Astrocyte of the hippocampus (primary cell): ENCODE measurements around the gene IRF8.
"Not testable (repeated sequence)": the region's sequence is repeated elsewhere in the genome, so short reads cannot be mapped to it uniquely, and the experiment has no call there.

Source experiments
- DNase-seq: peaks from one replicate; pipeline ENCODE4 v3.0.0; 2011; ENCODE audit warnings: low read depth, low spot score

Gene IRF8

DNA sequence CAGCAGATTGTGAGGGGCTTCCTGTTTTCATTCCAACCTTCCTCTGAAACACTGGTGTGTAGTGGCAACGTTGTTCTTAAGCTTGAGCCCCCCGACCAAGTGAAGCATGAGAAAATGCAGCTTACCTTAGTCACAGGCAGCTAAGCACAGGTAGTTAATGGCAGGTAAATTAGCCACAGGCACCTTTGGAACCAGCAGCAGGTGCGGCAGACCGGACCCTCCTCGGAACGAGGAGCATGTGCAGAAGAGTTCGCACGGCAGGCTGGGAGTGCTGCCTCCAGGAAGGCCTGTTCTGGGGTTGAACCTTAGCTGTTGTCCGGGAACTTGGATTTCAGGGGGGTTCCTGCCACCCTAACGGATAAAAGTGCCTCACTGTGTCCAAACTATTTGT lies 7.2 kb upstream of the IRF8 start:
- no peak for DNase-seq

DNA sequence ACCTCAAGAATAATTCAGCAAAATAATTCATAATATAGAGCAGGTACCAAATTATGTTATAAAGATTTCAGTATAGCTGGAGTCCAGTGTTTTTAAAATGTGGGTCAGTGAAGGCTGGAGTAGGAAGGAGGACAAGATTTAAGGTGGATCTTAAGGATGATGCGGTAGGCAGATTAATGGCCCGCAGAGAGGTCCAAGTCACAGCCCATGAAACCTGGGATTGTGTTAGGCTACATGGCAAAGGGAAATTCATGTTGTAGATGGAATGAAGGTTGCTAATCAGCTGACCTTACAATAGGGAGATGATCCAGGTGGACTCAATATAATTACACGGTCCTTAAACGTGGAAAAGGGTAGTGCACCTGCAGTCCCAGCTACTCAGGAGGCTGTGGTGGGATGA lies 6.2 kb upstream of the IRF8 start:
- DNase-seq = no peak

DNA sequence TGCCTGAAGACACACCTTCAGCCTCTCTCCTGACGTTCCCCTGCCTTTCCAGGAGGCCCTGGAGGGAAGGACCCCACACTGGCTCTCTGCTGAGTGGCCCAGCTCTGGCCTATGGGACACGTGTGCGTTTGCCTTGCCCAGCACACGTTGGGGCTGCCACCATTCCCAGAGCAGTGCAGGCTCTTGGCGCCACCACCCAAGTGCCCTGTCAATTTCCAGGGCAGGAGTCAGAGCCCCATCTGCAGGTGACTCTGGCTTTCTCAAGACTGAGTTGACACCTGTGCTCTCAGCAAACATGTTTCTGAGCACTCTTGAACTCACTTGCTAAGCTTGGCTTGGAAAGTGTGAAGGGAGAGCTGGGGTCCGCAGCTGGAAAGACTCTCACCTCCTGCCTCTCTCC lies 4.7 kb upstream of the IRF8 start:
- no peak for DNase-seq

DNA sequence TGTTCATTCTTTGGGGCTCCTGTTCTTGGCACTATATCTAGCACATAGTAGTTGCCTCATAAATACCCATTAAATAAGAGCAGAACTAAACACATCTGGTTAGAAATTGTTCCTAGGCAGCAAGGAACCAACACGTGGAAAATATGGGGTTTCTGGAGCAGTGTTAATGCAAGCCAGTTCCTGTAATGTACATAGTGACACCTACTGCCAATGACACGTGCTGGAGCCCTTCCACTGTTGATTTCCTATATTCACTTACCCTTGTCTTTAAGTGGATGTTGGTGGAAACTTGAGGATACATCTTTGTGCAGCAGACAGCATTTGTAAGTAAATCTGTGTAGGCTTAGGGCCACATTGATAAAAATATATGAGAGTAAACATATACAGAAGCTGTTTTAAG lies 1.6 kb upstream of the IRF8 start:
- no peak for DNase-seq

DNA sequence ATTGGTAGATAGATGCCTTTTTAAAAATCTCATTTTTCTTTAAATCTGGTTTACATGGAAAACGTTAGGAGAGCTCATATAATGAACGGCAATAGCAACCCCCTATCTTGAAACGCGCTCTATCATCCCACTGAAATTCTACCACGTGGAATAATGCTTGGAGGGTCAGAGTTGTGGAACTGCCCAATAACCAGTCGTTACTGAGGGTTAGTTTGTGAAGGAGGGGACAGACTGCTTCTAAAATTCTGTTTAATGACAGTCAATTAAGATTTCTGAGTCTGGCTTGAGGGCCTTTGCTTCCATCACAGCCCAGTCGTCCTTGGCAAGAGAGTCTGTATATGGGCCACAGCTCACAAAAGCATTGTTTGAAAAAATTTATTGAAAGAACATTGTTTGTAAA lies 482 bp downstream of the IRF8 start:
- DNase-seq = no peak

DNA sequence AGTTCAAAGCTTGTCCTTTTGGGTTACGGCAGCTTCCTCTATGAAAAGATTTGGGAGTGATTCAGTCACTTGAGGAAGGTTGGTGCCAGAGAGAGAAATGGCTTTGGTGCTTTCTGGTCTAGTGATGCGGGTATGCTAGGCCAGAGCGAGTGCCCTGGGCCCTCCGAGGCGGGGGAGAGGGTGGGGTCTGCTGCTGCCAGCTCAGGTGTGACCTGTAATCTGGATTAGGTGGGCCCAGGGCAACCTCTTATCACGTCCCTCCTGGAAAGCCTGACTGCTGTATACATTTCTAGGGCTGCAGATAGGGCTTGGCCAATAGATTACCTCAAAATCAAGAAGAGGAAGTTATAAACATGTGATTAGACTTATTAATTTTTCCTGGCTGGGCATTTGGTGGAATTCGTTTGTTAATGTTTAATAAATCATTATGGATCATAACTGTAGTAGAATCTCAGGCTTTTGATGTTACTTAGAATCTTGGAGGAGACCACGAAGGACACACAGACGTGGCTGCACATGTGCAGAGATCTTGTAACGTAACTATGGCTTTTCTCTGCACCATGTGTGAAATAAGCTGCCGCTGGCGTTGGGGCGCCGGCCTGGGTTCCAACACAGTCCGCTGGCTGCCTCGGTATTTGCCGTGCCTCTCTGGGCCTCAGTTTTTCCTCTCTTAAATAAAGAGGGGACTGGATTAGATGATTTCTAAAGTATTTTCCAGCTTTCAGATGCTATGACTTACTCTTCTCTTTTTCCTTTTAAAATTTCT lies 1.2 kb downstream of the IRF8 start:
- no peak for DNase-seq

DNA sequence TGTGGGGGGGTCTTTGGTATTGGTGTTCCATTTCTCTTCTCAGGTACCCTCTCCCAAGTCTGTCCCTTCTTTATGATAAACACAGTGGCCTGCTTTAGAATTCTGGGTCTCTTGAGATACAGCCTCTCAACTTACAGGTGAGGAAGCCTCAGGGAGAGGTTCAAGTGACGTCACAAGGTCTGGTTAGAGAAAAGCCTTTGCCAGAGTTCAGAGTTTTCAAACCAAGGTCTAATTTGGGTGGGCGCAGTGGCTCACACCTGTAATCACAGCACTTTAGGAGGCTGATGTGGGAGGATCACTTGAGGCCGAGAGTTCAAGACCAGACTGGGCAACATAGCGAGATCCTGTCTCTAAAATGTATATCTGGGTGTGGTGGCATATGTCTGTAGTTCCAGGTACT lies 2.1 kb downstream of the IRF8 start:
- no peak for DNase-seq

DNA sequence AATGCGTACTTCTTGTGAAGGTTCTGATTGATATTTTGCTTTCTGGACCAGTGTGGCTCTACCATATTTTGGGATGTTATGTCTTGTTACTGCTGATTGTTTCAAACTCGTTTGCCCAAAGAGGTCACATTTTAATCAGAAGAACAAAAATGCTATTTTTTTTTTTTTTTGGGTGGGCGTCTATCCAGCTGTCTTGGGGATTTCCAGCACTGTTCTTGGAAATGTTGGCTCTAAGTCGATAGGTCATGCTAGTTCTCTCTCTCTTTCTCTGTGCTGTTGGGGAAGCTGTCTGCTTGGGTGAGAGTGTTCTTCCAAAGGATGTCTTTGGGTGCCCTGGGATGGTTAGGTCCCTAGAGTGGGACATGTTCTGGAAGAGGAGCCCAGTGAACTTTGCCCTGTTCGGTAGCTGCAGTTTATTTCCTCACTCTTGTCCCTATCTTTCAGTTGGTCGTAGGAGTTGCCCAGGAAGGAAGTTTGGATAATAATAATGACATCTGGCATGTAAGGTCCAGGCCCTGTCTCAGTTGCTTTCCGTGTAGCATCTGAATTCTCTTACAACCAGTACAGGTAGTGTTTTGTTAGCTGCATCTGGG lies 2.9 kb downstream of the IRF8 start:
- no peak for DNase-seq

DNA sequence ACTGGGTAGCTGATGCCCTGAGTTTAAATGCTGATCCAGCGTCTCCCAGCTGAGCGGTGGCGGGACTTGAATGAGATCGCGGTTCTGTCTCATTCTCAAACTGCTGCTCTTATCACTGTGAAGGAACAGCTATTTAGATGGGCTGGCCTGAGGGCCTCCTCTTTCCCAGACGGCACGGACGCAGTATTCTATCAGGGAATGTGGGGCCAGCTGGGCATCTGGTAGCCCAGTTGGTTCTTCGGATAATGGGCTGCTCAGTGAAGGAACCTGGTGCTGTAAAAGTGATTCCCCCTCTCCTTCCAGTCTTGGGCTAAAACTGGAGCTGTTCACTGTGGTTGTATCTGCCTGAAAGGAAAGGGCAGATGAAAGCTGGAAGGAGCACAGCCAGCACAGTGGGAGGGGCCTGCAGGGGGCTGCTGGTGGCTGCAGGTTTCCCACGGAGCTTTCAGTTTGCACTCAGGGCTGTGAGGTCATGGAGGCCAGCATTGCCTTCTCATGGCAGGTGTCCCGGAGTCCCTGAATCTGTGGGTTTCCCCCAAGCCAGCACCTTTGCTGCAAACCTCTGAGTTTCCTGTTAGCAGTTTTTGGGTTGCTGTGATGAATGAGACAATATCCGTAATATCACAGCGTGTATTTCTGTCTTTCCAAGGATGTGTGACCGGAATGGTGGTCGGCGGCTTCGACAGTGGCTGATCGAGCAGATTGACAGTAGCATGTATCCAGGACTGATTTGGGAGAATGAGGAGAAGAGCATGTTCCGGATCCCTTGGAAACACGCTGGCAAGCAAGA lies 3.6 kb downstream of the IRF8 start:
- no peak for DNase-seq

DNA sequence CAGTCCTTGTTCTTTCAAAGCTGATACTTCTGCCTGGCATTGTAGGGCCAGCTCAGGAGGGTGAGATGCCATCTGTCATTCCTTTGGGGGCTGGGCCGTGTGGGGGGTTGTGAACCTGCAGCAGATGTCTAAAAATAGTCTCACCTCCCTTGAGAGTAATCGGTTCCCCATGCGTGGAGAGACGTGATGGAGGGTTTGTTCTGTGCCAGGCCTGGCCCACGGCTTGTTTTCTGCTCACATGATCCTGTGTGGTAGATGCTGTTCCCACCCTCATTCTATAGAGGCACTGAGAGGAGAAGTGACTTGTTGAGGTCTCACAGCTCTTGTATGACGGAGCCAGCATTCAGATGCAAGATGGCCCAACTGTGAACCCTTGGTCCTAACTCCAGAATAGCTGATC lies 4.6 kb downstream of the IRF8 start:
- DNase-seq = no peak

DNA sequence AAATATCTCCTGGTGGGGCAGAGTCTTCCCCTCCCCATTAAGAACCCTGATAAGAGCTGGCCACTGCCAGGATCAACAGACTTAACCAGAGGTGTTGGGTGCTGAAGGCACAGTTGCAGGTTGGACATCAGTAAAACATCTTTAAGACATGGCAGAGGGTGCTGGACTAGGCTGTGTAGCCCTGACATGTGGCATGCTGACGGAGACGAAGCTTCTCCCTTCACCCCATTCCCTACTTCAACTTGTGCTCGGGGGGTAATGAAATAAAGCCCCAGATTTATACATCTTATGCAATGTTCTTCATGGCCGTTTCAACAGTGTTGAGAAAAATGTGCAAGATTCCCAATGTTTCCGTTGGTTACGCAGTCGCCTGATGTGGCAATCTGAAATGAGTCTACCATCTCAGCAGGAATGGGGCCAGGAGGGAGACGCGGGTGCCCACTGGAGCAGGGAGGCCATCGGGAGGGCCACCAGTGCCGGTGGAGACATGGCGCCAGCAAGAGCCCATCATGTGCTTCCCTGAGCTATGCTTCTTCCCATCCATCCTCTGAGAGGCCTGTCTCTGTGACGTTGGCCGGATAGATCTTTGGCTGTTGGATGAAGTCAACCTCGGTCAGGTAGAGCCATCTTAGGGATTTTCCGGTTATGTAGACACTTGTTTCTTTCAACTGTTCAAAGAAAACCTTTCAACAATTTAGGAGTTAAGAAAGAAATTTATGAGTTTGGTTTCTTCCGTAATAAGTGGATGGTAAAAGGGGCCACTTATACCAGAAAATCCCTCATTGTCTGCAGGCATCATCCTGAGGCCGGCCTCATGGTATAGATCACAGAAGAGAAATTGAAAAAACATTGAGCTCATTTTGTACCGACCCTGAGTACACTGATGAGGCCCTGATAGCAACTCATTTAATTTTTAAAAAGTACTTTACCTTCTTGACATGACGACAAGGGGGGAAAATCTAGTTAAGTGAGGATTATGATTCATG lies 6.4 kb downstream of the IRF8 start:
- DNase-seq = no peak

DNA sequence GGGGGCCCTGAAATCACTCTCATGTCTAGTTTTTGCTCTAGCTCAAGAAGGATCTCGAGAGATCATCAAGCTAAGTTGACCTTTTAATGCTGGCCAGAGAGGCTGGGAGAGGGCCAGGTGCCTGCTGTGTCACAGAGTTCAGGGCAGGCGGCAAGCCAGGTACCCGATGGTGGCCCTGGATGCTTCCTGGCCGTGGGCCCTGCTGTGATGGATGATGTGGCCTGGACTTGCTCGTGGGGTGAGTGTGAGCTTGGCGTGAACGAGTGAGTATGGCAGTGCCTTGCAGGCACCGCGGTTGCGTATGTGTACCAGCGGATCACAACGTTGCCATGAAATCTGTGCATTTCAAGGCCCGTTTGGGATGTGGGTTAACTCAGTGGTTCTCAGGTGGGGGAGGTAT lies 7.4 kb downstream of the IRF8 start:
- DNase-seq = no peak

DNA sequence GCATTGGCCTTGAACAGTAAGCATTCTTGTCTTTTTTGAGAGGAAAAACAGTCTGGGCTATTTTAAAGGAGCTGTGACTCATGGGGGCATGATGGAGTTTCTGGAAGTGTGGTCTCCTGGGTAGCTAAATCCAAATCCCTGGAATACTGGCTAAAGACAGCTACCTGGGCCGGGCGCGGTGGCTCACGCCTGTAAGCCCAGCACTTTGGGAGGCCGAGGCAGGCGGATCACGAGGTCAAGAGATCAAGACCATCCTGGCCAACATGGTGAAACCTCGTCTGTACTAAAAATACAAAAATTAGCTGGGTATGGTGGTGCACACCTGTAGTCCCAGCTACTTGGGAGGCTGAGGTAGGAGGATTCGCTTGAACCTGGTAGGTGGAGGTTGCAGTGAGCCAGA lies 8.3 kb downstream of the IRF8 start:
- not testable (repeated sequence) for DNase-seq

DNA sequence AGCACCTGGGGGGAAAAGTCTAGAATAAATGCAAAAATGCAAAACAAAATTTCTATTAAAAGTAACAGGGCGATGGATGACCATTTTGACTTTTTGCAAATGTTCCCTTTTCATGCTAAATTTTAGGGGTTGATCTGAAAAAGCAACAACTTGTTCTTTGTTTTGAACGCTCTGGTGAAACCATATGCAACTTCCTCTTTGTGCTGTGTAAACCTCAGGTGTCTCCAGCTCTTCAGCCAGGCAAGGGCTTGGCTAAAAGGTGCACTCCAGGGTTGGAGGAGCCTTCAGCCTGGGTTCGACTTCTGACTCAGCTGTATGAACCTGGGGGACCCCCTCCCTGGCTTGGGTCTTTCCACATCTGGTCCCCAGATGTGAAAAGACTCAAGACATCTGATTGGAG lies 9.5 kb downstream of the IRF8 start:
- DNase-seq = no peak

DNA sequence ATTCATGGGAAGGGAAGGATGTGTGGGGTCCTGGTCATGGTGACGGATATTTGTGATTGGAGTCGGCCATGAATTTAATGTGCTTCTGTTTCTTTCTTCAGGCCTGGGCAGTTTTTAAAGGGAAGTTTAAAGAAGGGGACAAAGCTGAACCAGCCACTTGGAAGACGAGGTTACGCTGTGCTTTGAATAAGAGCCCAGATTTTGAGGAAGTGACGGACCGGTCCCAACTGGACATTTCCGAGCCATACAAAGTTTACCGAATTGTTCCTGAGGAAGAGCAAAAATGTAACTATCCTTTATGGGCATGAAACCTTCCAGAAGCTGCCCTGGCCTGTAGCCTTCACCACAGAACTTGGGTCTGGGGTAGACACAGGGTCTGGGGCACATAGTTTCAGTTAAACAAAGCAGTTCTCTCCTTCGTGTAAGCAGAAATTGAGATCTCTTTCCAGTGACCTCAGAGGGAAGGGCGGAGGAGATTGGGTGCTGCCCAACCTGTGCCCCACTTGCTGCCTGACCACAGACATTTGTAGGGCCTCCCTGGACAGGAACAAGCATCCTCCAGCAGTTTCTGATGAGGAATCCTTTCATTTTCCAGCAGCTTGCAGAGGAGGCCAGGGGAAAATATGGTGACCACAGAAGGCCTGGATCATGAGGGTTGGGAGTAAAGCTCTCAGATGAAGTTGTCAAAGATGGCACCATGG lies 10.1 kb downstream of the IRF8 start:
- no peak for DNase-seq

DNA sequence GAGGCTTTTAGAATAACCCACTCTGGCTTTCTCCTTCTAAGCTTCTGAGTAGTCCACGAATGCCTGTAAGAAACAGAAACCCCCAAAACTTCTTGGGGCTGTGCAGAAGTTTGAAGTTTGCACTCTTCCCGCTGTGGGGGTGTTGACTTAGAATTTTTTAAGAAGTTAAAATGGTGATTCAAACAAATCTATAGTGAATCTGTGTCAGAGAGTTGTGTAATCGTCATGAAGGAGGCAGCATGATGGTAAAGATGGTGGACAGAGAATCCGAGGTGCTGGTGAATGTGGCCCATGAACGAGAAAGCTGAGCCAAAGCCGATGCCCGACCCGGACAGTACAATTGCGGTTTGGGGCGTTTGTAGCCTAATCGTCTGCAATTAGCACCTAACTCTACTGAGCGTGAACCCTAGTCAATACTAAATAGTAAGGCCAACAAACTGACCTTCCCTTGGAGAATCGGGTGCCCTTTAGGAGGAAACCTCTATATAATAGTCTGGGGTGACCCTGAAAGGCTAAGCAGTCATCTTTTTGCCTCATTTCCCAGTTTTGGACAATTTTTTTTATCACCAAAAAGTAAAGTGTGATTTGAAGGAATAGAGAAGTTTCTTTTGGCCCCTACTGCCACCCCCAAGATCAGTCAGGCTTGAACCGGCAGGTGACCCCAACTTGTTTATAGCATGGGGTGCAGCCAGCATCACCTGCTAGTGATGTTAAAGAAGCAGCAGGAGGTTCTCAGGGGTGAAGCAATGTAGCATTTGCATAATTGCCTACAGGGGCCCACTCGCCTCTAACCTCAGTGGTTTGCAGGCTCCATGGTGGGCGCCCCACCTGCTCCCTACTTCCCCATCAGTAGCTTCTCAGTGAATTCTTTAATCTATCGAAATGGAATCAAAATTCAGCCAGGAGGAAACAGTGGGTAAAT lies 11.2 kb downstream of the IRF8 start:
- DNase-seq = no peak

DNA sequence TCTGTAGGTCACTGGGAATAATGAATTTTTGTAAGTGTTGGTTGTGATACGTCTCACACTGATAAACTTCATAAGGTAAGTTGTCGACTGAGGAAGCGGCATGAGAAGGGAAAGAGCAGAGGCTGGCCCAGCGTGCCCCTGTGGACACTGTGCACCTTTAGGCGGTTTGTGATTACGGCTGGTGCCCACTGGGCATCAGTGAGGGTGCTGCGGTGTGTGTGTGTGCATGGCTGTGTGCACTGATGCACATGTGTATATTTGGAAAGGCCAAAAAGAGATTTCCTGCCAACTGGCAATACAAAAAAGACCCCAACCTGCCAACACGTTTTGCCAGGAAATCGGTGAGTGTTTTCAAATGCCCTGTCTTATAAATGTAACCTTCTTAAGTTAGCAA lies 11.9 kb downstream of the IRF8 start:
- no peak for DNase-seq

DNA sequence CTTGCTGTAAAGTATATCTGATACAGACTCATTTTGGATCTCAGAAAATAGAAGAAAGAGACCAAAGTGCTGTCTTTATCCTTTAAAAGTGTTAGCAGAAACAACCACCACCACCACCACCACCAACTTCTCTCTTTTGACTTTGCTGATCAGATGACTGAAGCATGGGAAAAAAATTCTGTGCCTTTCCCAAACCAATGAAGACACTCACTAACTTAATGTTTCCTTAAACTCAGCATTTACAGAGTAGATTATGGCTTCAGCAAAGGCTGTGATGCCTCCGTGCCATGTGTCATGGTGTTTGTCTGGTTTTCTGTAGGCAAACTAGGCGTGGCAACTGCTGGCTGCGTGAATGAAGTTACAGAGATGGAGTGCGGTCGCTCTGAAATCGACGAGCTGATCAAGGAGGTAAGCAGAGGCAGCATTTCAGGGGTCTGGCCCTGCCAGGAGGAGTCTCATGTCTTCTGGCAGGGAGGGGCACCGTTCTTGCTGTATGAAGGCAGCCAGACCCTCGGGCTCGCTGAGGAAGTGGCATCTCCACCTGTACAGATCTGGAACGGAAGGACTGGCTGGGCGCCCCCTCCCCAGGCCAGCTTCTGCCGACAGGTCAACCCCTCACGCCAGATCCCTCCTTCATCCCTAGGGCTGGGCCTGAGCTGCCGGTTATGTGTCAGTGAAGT lies 12.4 kb downstream of the IRF8 start:
- no peak for DNase-seq

DNA sequence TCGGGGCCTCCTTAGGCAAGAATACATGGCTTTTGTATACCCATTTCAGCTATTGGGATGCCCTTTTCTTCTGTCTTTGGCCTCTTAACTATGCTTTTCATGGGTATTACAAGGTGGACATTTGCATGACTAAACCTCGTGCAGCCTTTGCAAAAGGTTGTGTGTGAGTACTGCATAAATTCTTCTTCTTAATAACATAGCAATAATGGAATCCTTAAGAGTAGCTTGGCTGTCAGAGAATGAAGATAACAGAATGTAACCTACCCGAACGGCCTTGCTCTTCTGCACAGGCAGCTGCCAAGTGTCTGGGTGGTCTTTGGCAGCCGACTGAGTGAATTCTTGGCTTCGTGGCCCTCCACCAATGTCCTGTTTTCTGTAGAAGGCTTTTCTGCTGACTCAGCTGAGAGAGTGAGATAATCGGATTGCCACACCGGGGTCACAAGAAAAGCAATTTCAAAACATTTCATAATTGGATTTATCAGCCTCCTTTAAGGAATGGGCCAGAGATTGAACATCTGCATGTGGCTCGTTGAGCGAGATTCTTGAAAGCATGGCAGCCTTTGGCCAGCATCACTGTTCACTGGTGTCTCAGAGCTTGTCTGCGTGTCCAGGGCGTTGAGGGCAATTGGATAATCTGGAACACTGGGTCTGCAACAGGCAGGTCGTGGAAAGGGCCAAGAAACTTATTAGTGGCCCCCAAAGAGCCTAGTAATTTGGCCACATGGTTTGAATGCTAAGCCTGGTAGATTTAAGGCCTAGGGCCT lies 13.4 kb downstream of the IRF8 start:
- peak; percentile 15 for DNase-seq
